HEK293T (cell line): Measurements from ENCODE around the gene KIRREL3.

Experiments used
- CTCF ChIA-PET: fragments of 350-600 bp; formaldehyde crosslinking; extraction: SDS; loops from one replicate; lab custom pipeline; 2021; ENCODE audit warnings: antibody characterized with exemption, inconsistent platforms; lab: Yijun Ruan, JAX
- POLR2A ChIA-PET: fragments of 350-600 bp; formaldehyde crosslinking; extraction: SDS; loops from one replicate; lab custom pipeline; 2020; ENCODE audit warnings: antibody characterized with exemption, inconsistent platforms; lab: Yijun Ruan, JAX
- DNase-seq: peaks from one replicate; pipeline ENCODE4 v3.0.0; 2012; ENCODE audit warnings: mixed read lengths; ENCODE audit errors: extremely low spot score
- ARNT ChIP-seq: fragments of 450-650 bp; IDR thresholded peaks from 2 replicates; pipeline ENCODE4 v1.6.1; 2017; ENCODE audit warnings: mild to moderate bottlenecking
- BHLHE40 ChIP-seq: fragments of 450-650 bp; IDR thresholded peaks from 2 replicates; pipeline ENCODE4 v1.6.1; 2016; ENCODE audit warnings: mild to moderate bottlenecking, moderate library complexity, borderline replicate concordance
- CTBP1 ChIP-seq: fragments of 450-650 bp; IDR thresholded peaks from 2 replicates; pipeline ENCODE4 v1.6.1; 2016; ENCODE audit warnings: borderline replicate concordance
- ELF4 ChIP-seq: fragments of 450-650 bp; IDR thresholded peaks from 2 replicates; pipeline ENCODE4 v1.6.1; 2017; ENCODE audit warnings: antibody characterized with exemption
- FOXA1 ChIP-seq: fragments of 450-650 bp; IDR thresholded peaks from 2 replicates; pipeline ENCODE4 v1.6.1; 2016; ENCODE audit warnings: mild to moderate bottlenecking
- FOXK2 ChIP-seq: fragments of 450-650 bp; IDR thresholded peaks from 2 replicates; pipeline ENCODE4 v1.6.1; 2016; ENCODE audit warnings: mild to moderate bottlenecking
- FOXM1 ChIP-seq: fragments of 450-650 bp; IDR thresholded peaks from 2 replicates; pipeline ENCODE4 v1.6.1; 2017; ENCODE audit warnings: mild to moderate bottlenecking, borderline replicate concordance
- HDGF ChIP-seq: fragments of 450-650 bp; IDR thresholded peaks from 2 replicates; pipeline ENCODE4 v1.6.1; 2017; ENCODE audit warnings: antibody characterized with exemption, borderline replicate concordance
- L3MBTL2 ChIP-seq: fragments of 450-650 bp; conservative IDR thresholded peaks from 2 replicates; pipeline ENCODE4 v1.6.1; 2016; ENCODE audit warnings: mild to moderate bottlenecking
- LEF1 ChIP-seq: fragments of 450-650 bp; IDR thresholded peaks from 2 replicates; pipeline ENCODE4 v1.6.1; 2017; ENCODE audit warnings: mild to moderate bottlenecking, borderline replicate concordance
- NFRKB ChIP-seq: fragments of 450-650 bp; IDR thresholded peaks from 2 replicates; pipeline ENCODE4 v1.6.1; 2016; ENCODE audit warnings: mild to moderate bottlenecking, moderate library complexity
- SP1 ChIP-seq: fragments of 450-650 bp; IDR thresholded peaks from 2 replicates; pipeline ENCODE4 v1.6.1; 2017
- SUZ12 ChIP-seq: fragments of 450-650 bp; IDR thresholded peaks from 2 replicates; pipeline ENCODE4 v1.6.1; 2016; ENCODE audit warnings: mild to moderate bottlenecking
- TARDBP ChIP-seq: fragments of 450-650 bp; IDR thresholded peaks from 2 replicates; pipeline ENCODE4 v1.6.1; 2016
- ZNF384 ChIP-seq: fragments of 450-650 bp; IDR thresholded peaks from 2 replicates; pipeline ENCODE4 v1.6.1; 2016
- TF ChIP-seq, protein P1 (sequence below): fragments of 450-650 bp; IDR thresholded peaks from 2 replicates; pipeline ENCODE4 v1.6.1; 2016

The KIRREL3 gene

DNA sequence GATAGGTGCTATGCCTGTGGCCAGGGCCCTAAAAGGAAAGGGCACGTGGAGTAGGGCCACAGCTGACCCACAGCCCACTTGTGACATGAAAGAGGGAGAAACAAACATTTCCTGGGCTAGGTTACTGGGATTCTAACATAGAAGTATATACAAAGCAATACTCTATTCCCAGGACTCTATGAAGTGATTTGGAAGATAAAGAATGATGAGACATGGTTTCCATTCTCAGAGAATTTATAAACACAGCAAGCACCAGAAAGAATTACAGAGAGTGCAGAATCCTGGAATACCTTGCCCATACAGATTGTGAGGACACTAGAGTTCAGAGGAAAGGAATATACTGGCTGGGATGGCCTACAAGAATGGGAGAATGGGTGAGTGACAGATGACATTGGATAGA is 86.4 kb downstream of the KIRREL3 start:
- TF ChIP-seq NFRKB = no peak
- DNase-seq = no peak
- ChIA-PET CTCF (no interaction called here), POLR2A (no interaction called here)

GRCh38 chr11:126904520-126904919 is 96.0 kb downstream of the KIRREL3 start:
- CTCF ChIA-PET = no interaction called here
- POLR2A ChIA-PET = no interaction called here
- no peak for DNase-seq
- TF ChIP-seq FOXM1 (no peak), ARNT (no peak), SUZ12 (no peak), ZNF384 (no peak), FOXA1 (no peak), ELF4 (no peak), NFRKB (no peak), CTBP1 (no peak), HDGF (no peak), LEF1 (no peak), BHLHE40 (no peak), FOXK2 (no peak), TARDBP (no peak), SP1 (no peak), L3MBTL2 (no peak)
- TF ChIP-seq, protein P1, sequence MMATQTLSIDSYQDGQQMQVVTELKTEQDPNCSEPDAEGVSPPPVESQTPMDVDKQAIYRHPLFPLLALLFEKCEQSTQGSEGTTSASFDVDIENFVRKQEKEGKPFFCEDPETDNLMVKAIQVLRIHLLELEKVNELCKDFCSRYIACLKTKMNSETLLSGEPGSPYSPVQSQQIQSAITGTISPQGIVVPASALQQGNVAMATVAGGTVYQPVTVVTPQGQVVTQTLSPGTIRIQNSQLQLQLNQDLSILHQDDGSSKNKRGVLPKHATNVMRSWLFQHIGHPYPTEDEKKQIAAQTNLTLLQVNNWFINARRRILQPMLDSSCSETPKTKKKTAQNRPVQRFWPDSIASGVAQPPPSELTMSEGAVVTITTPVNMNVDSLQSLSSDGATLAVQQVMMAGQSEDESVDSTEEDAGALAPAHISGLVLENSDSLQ = no peak

DNA sequence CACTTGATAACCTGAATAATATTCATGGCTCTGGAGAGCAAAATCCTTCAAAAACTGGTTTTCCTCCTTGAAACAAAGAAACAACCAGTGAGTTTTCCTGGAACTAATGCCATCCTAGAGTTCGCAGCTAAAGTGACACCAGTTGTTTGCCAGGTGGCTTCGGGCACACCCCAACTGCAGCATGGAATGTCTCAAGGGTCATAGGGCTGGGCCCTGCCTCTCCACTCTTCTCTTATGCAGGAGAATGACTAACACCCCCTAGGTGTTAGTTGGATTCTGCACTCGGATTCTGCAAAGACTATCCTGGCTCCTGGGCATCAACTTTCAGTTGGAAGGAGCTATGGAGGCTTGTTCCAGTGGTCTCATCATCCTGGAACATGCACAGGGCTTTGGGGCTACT is 98.8 kb downstream of the KIRREL3 start:
- POLR2A ChIA-PET = no interaction called here
- no peak for DNase-seq

GRCh38 chr11:126899961-126900748 is 100.4 kb downstream of the KIRREL3 start:
- CTCF ChIA-PET = interaction anchor here (0.6 to 0.7 kb wide), 3 partner anchors 12 to 1214 kb away, joined by 3 read pairs; no protein-coding TSS in a partner anchor
- no peak for DNase-seq
- TF ChIP-seq FOXM1 (no peak), L3MBTL2 (no peak), ELF4 (no peak), ARNT (no peak), SP1 (no peak), FOXA1 (no peak), BHLHE40 (no peak), SUZ12 (no peak), CTBP1 (no peak), NFRKB (no peak), TARDBP (no peak), FOXK2 (no peak), ZNF384 (no peak), LEF1 (no peak), HDGF (no peak)
- TF ChIP-seq, protein P1 = no peak
- POLR2A ChIA-PET = interaction anchor here (0.6 kb wide), 1 partner anchor 21 kb away, joined by 3 read pairs; no protein-coding TSS in a partner anchor

More for the DNA sequence above, 98.8 kb downstream of the KIRREL3 start:
- TF ChIP-seq ZNF384 (no peak), FOXK2 (no peak), ELF4 (no peak), SP1 (no peak), L3MBTL2 (no peak), TARDBP (no peak), BHLHE40 (no peak), LEF1 (no peak), ARNT (no peak), CTBP1 (no peak), FOXA1 (no peak), SUZ12 (no peak), NFRKB (no peak)
- TF ChIP-seq, protein P1 = no peak
- CTCF ChIA-PET = interaction anchor here (1.1 kb wide), 1 partner anchor 13 kb away, joined by 3 read pairs; no protein-coding TSS in a partner anchor

GRCh38 chr11:126898802-126899201 is 101.8 kb downstream of the KIRREL3 start:
- TF ChIP-seq LEF1 (no peak), ELF4 (no peak), SP1 (no peak), CTBP1 (no peak), FOXA1 (no peak), ZNF384 (no peak), BHLHE40 (no peak), ARNT (no peak), FOXM1 (no peak), L3MBTL2 (no peak), FOXK2 (no peak), NFRKB (no peak), TARDBP (no peak), SUZ12 (no peak)
- TF ChIP-seq, protein P1 = no peak
- CTCF ChIA-PET = no interaction called here
- DNase-seq = no peak
- POLR2A ChIA-PET = no interaction called here
